Naive thymus-derived CD4-positive, alpha-beta T cell (primary cell): Measurements from ENCODE around the gene GRIA1. TPM values are rescaled to one million over a fixed set of nuclear protein-coding genes. Genes with fewer than 3 reads are reported as not detected.

Source experiments
- ATAC-seq: fragments of 150-1000 bp; cut with Tn5 transposase; 2 replicates; pipeline ENCODE4 v1.10.0; 2021; ENCODE audit warnings: mild to moderate bottlenecking, moderate library complexity
- CTCF ChIA-PET: fragments of 350-600 bp; sonication (Branson Sonifier 250); formaldehyde crosslinking; loops from one replicate; lab custom pipeline; 2021; ENCODE audit warnings: antibody characterized with exemption; lab: Charles Lee
- POLR2A ChIA-PET: fragments of 350-600 bp; sonication (Branson Sonifier 250); formaldehyde crosslinking; loops from one replicate; lab custom pipeline; 2021; ENCODE audit warnings: antibody characterized with exemption, inconsistent platforms; lab: Charles Lee
- DNase-seq, 9 donors: peaks; one replicate each; pipeline versions ENCODE4 v3.0.0 to v3.0.0-alpha.2; 2020 to 2022; ENCODE audit warnings: mixed read lengths in 1 of 9
- H3K27ac ChIP-seq: one replicate; pipeline ENCODE4 v1.7.0; 2013; ENCODE audit warnings: mild to moderate bottlenecking, low read depth, low read length, moderate library complexity
- H3K27me3 ChIP-seq, 2 donors: one replicate each; pipeline ENCODE4 v1.7.0; 2013; ENCODE audit warnings: low read length in 2 of 2, mild to moderate bottlenecking in 2 of 2, moderate library complexity in 2 of 2; ENCODE audit not compliant: control insufficient read depth in 2 of 2, insufficient read depth in 2 of 2
- H3K36me3 ChIP-seq, 3 experiments: 1 replicate in 2 of 3; 2 replicates in 1 of 3; pipeline ENCODE4 v1.7.0; 2013; ENCODE audit warnings: low read length in 3 of 3, mild to moderate bottlenecking in 3 of 3, moderate library complexity in 1 of 3; ENCODE audit not compliant: insufficient read depth in 3 of 3, control insufficient read depth in 2 of 3
- H3K4me1 ChIP-seq, 2 donors: one replicate each; pipeline ENCODE4 v1.7.0; 2013; ENCODE audit warnings: low read length in 2 of 2, mild to moderate bottlenecking in 2 of 2, moderate library complexity in 1 of 2; ENCODE audit not compliant: control insufficient read depth in 2 of 2, insufficient read depth in 2 of 2
- H3K4me3 ChIP-seq: 2 replicates; pipeline ENCODE4 v1.7.0; 2013; ENCODE audit warnings: mild to moderate bottlenecking, low read length
- H3K9me3 ChIP-seq, 3 experiments: 1 replicate in 2 of 3; 2 replicates in 1 of 3; pipeline ENCODE4 v1.7.0; 2013; ENCODE audit warnings: low read length in 3 of 3; ENCODE audit not compliant: control insufficient read depth in 2 of 3
- H3K27ac Mint-ChIP-seq, 9 donors: one replicate each; pipeline ENCODE4 v1.8.0; 2020 to 2022; ENCODE audit warnings: mixed read lengths in 9 of 9, mild to moderate bottlenecking in 8 of 9, moderate library complexity in 5 of 9, inconsistent platforms in 2 of 9
- H3K27me3 Mint-ChIP-seq, 5 donors: one replicate each; pipeline ENCODE4 v1.8.0; 2021 to 2022; ENCODE audit warnings: mixed read lengths in 5 of 5, mild to moderate bottlenecking in 1 of 5
- H3K36me3 Mint-ChIP-seq, 5 donors: one replicate each; pipeline ENCODE4 v1.8.0; 2020 to 2022; ENCODE audit warnings: mixed read lengths in 5 of 5, mild to moderate bottlenecking in 3 of 5, inconsistent platforms in 1 of 5
- H3K4me1 Mint-ChIP-seq, 7 donors: one replicate each; pipeline ENCODE4 v1.8.0; 2020 to 2022; ENCODE audit warnings: mixed read lengths in 7 of 7, mild to moderate bottlenecking in 3 of 7, inconsistent platforms in 1 of 7
- H3K4me3 Mint-ChIP-seq, 10 donors: one replicate each; pipeline ENCODE4 v1.8.0; 2020 to 2022; ENCODE audit warnings: mild to moderate bottlenecking in 10 of 10, mixed read lengths in 10 of 10, moderate library complexity in 6 of 10, inconsistent platforms in 2 of 10
- H3K9me3 Mint-ChIP-seq, 11 donors: one replicate each; pipeline ENCODE4 v1.8.0; 2020 to 2022; ENCODE audit warnings: mixed read lengths in 11 of 11, mild to moderate bottlenecking in 4 of 11, inconsistent platforms in 1 of 11, moderate library complexity in 1 of 11
- intact Hi-C, 2 donors: fragments of 100-400 bp; cut with micrococcal nuclease; formaldehyde crosslinking; loops; one replicate each; pipeline ENCODE4 v1.15.1; 2023
- polyA plus RNA-seq, 2 donors: library from polyadenylated mRNA; unstranded; fragments of 300-500 nt; fragmentation: Illumina TruSeq; gene quantifications; one replicate each; pipeline ENCODE4 v1.2.3, GENCODE V29; 2021
- total RNA-seq, 6 experiments: library from RNA in 5 of 6; stranded (reverse) in 5 of 6; gene quantifications; 1 replicate in 5 of 6; 2 replicates in 1 of 6; pipeline ENCODE4 v1.2.3 and lab custom pipeline; 2021 to 2026

Gene GRIA1
- not detected for total RNA-seq
- not detected for polyA plus RNA-seq
- total RNA-seq (lab: John Stamatoyannopoulos, UW) = not detected

- Histone ChIP-seq H3K4me1 (no peaks in the 10 kb centered on the region), H3K9me3 (no peaks in the 10 kb centered on the region), H3K27me3 (no peaks in the 10 kb centered on the region), H3K27ac (no peak within 1 kb of the TSS), H3K4me3 (no peak within 1 kb of the TSS), H3K36me3 (no peaks in the 10 kb centered on the region)
- H3K9me3 Mint-ChIP-seq = peaks cover 0 to 5% (median 0%) of the 10 kb centered on the region in 11 donors
- H3K27me3 Mint-ChIP-seq = peaks cover 29 to 59% (median 37%) of the 10 kb centered on the region in 5 donors
- ATAC-seq (no peak), DNase-seq (no peak)
- ChIA-PET POLR2A (no interaction called here), CTCF (no interaction called here)
- intact Hi-C loops = no loop called here
- H3K4me3 Mint-ChIP-seq = no peak within 1 kb of the TSS
- H3K27ac Mint-ChIP-seq = no peak within 1 kb of the TSS
- H3K4me1 Mint-ChIP-seq = peaks cover 0 to 2% (median 0%) of the 10 kb centered on the region in 7 donors
- H3K36me3 Mint-ChIP-seq = no peaks in the 10 kb centered on the region
Observed at GRCh38 chr5:153490118-153491037, at the start of gene GRIA1. Gene GRIA1 (plus strand): TSS chr5:153490670.

DNA sequence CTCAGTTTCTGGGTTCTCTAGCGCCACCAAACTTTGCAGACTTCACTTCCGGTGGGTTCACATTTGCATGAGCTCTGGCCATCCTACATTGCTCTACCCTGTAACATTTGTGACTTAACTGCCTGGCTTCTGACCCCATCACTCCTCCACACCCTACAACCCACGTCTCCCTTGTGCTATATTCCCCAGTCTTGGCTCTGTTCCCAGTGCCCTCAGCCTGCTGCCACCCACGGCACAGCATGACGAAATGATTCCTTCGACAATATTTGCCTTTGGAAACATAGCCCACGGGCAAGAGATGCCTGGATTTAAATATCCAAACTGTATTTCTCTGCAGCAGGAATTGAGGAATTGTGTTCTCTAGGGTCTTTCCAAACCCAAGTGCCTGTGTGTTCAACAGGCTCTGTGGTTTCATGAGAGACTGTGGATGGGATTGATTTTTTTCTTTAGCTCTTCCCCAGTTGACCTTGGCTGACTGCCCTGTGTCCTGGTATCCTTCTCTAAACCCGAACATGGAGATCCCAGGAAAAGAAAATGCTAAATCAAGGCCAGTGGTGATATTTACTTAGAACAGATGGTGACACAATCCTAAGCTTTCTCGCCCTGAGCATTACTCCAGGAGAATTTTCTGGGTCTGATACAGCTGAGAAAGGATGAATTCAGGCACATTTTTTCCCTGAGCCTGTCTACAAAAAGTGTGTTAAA is 44.4 kb upstream of the GRIA1 start:
- Histone ChIP-seq H3K4me3 (no peak overlapping the region), H3K9me3 (no peaks in the 10 kb centered on the region), H3K27me3 (no peaks in the 10 kb centered on the region), H3K36me3 (no peaks in the 10 kb centered on the region), H3K4me1 (no peaks in the 10 kb centered on the region), H3K27ac (no peak overlapping the region)
- ChIA-PET POLR2A (no interaction called here), CTCF (no interaction called here)
- H3K36me3 Mint-ChIP-seq = no peaks in the 10 kb centered on the region
- H3K4me1 Mint-ChIP-seq = no peaks in the 10 kb centered on the region
- ATAC-seq = no peak
- H3K27ac Mint-ChIP-seq = no peak overlapping the region
- peaks cover 0 to 6% (median 0%) of the 10 kb centered on the region in 5 donors for H3K27me3 Mint-ChIP-seq
- H3K9me3 Mint-ChIP-seq = peaks cover 0 to 4% (median 0%) of the 10 kb centered on the region in 11 donors
- intact Hi-C loops = no loop called here
- no peak for DNase-seq
- H3K4me3 Mint-ChIP-seq = no peak overlapping the region

DNA sequence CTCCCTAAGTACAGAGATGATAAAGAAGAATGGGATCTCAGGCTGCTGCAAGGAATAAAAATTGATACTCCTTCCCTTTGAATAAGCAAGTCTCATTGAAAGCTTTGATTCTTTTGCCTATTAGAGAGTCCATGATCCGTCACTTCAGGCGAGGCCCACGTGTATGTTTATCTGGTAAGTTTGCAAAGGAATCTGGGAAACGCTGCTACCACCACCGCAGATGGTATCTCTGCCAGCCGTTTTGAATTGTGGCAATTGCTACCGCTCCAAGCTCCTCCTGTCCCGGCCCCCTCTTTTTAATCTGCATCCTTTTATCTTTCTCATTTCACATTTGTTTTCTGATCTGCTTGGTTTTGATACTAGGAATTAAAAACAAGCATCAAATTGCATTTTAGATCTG is 42.9 kb upstream of the GRIA1 start:
- ChIA-PET POLR2A (no interaction called here), CTCF (no interaction called here)
- ATAC-seq (no peak), DNase-seq (no peak)
- Histone ChIP-seq H3K36me3 (no peaks in the 10 kb centered on the region), H3K4me3 (no peak overlapping the region), H3K27ac (no peak overlapping the region), H3K27me3 (no peaks in the 10 kb centered on the region), H3K9me3 (no peaks in the 10 kb centered on the region), H3K4me1 (no peaks in the 10 kb centered on the region)
- no peaks in the 10 kb centered on the region for H3K4me1 Mint-ChIP-seq
- no peak overlapping the region for H3K27ac Mint-ChIP-seq
- intact Hi-C loops = no loop called here
- peaks cover 0 to 6% (median 0%) of the 10 kb centered on the region in 11 donors for H3K9me3 Mint-ChIP-seq
- no peaks in the 10 kb centered on the region for H3K36me3 Mint-ChIP-seq
- H3K4me3 Mint-ChIP-seq = no peak overlapping the region
- H3K27me3 Mint-ChIP-seq = peaks cover 0 to 6% (median 0%) of the 10 kb centered on the region in 5 donors

DNA sequence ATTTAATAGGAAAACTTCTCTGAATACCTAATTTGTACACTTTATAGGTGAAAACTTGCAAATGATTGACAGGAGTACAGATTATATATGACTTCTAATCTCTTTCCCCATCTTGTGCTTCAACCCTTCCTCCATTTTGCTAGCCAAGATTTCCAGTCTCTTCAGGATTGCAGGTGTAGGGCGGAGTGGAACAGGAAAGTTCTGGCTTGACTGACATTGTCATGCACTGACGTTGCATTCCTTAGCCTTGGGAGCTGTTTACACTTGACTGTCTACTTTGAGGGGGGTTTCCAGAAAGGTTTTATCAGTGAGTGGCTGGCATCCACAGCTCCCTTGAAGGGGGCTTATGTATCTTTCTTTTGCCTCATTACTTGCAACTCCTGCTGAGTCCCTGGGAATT is 34.1 kb upstream of the GRIA1 start:
- Histone ChIP-seq H3K4me3 (no peak overlapping the region), H3K9me3 (no peaks in the 10 kb centered on the region), H3K4me1 (no peaks in the 10 kb centered on the region), H3K36me3 (no peaks in the 10 kb centered on the region), H3K27ac (no peak overlapping the region), H3K27me3 (no peaks in the 10 kb centered on the region)
- ATAC-seq = no peak
- H3K27ac Mint-ChIP-seq = no peak overlapping the region
- H3K36me3 Mint-ChIP-seq = no peaks in the 10 kb centered on the region
- no peak for DNase-seq
- peaks cover 0 to 5% (median 0%) of the 10 kb centered on the region in 5 donors for H3K27me3 Mint-ChIP-seq
- intact Hi-C loops = no loop called here
- peaks cover 0 to 5% (median 0%) of the 10 kb centered on the region in 11 donors for H3K9me3 Mint-ChIP-seq
- ChIA-PET POLR2A (no interaction called here), CTCF (no interaction called here)
- no peak overlapping the region for H3K4me3 Mint-ChIP-seq
- no peaks in the 10 kb centered on the region for H3K4me1 Mint-ChIP-seq

DNA sequence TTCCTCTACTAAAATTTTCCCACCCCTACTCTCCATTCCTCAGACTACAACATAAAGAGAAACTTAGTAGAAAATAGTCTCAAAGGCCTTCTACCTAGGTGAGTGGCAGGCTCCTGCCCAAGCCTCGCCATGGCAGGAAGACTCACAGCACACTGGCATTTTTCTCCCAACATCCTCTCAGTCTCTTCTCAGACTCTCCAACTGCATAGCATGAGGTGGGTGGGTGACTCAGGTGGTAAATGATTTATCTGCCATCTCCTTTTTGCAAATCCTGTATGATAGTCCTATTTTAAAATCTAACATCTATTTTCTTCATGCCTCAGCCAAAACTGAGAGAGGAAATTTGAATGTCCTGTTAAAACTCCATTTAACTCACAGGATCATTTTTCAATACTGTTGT is 33.5 kb upstream of the GRIA1 start:
- Histone ChIP-seq H3K4me3 (no peak overlapping the region), H3K4me1 (no peaks in the 10 kb centered on the region), H3K27ac (no peak overlapping the region), H3K36me3 (no peaks in the 10 kb centered on the region), H3K27me3 (no peaks in the 10 kb centered on the region), H3K9me3 (no peaks in the 10 kb centered on the region)
- no peak for DNase-seq
- no peak overlapping the region for H3K4me3 Mint-ChIP-seq
- H3K4me1 Mint-ChIP-seq = no peaks in the 10 kb centered on the region
- no peak overlapping the region for H3K27ac Mint-ChIP-seq
- H3K36me3 Mint-ChIP-seq = no peaks in the 10 kb centered on the region
- ChIA-PET POLR2A (no interaction called here), CTCF (no interaction called here)
- peaks cover 0 to 5% (median 0%) of the 10 kb centered on the region in 11 donors for H3K9me3 Mint-ChIP-seq
- peaks cover 0 to 5% (median 0%) of the 10 kb centered on the region in 5 donors for H3K27me3 Mint-ChIP-seq
- ATAC-seq = no peak
- intact Hi-C loops = no loop called here

DNA sequence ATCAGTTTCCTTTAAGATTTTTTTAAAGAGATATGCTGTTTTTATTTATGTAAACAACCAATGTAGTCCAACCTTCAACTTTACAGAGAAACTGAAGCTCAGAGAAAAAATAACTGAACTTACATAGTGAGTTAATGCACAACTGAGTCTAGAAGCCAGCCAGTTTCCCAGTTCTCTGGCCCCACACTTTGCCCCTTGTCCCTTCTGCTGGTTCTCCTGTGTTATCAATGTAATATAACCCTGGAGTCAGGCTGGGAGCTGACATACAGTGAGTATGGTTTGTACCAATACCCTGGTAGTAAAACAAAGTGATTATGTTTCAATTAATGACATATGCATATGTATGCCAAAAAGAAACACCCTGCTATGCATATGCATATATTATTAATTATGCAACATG is 32.2 kb upstream of the GRIA1 start:
- Histone ChIP-seq H3K36me3 (no peaks in the 10 kb centered on the region), H3K9me3 (no peaks in the 10 kb centered on the region), H3K27ac (no peak overlapping the region), H3K4me3 (no peak overlapping the region), H3K4me1 (no peaks in the 10 kb centered on the region), H3K27me3 (no peaks in the 10 kb centered on the region)
- CTCF ChIA-PET = no interaction called here
- Mint-ChIP-seq H3K27me3 (peaks cover 0 to 5% (median 0%) of the 10 kb centered on the region in 5 donors), H3K9me3 (peaks cover 0 to 9% (median 3%) of the 10 kb centered on the region in 11 donors), H3K4me1 (no peaks in the 10 kb centered on the region), H3K4me3 (no peak overlapping the region), H3K27ac (no peak overlapping the region), H3K36me3 (no peaks in the 10 kb centered on the region)
- POLR2A ChIA-PET = no interaction called here
- intact Hi-C loops = no loop called here
- DNase-seq = no peak
- ATAC-seq = no peak
